ENCODE results near the gene AGRN.

AGRN gene

GRCh38 chr1:1000357-1001056 lies 19.4 kb upstream of the AGRN start:
- peak; percentile 13 for ATAC-seq
- peak; percentile 71; the same call in 1 of the 2 replicates for TF ChIP-seq PPARA (CRISPR knock-in tag; IDR thresholded peaks at IDR 0.05; ENCODE audit: borderline replicate concordance)
- no peak for TF ChIP-seq ZNF8 (CRISPR knock-in tag; IDR thresholded peaks at IDR 0.05)
- TF ChIP-seq SNAI2 (CRISPR knock-in tag; IDR thresholded peaks at IDR 0.05): no peak
- TF ChIP-seq ZC3H10 (CRISPR knock-in tag; IDR thresholded peaks at IDR 0.05): peak; percentile 35; the same call in 1 of the 2 replicates

DNA sequence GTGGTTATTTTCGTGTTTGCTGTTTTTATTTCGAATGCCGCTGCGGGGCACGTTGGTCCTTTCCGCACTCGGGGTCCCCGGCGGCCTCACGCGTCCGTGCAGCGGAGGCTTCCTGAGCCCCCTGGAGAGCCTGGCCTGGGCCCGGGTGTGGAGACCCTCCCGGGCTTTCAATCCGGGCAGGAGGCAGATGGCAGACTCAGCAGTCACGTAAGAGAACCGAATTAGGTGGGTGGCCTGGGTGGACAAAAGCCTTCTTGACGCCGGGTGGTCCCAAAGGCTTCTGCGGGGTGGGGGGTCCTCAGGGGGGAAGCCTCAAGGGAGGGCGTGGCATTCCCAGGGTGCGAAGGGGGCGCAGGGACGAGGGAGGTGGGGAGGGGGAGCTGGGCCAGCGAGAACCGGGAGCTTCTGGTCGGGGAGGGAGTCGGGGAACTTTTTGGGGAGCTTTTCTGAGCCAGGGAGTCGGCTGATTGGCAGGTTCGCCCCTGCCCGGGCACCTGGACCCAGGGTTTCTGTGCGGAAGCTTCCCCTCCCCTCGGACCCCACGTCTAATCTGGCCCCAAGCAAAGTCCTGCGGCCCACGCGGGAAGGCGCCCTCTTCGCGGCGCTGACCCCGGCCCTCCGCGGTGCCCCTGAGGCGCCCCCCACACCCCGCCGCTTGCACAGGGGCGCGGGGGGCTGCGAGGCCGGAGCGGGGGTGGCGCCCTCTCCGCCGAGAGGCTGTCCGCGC lies 18.7 kb upstream of the AGRN start:
- TF ChIP-seq BACH2 (CRISPR knock-in tag; IDR thresholded peaks at IDR 0.05; ENCODE audit: borderline replicate concordance) (no peak), SNAI2 (CRISPR knock-in tag; IDR thresholded peaks at IDR 0.05) (no peak)
- TF ChIP-seq, protein P1, sequence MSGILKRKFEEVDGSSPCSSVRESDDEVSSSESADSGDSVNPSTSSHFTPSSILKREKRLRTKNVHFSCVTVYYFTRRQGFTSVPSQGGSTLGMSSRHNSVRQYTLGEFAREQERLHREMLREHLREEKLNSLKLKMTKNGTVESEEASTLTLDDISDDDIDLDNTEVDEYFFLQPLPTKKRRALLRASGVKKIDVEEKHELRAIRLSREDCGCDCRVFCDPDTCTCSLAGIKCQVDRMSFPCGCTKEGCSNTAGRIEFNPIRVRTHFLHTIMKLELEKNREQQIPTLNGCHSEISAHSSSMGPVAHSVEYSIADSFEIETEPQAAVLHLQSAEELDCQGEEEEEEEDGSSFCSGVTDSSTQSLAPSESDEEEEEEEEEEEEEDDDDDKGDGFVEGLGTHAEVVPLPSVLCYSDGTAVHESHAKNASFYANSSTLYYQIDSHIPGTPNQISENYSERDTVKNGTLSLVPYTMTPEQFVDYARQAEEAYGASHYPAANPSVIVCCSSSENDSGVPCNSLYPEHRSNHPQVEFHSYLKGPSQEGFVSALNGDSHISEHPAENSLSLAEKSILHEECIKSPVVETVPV (CRISPR knock-in tag; IDR thresholded peaks at IDR 0.05): no peak
- ATAC-seq: no peak

DNA sequence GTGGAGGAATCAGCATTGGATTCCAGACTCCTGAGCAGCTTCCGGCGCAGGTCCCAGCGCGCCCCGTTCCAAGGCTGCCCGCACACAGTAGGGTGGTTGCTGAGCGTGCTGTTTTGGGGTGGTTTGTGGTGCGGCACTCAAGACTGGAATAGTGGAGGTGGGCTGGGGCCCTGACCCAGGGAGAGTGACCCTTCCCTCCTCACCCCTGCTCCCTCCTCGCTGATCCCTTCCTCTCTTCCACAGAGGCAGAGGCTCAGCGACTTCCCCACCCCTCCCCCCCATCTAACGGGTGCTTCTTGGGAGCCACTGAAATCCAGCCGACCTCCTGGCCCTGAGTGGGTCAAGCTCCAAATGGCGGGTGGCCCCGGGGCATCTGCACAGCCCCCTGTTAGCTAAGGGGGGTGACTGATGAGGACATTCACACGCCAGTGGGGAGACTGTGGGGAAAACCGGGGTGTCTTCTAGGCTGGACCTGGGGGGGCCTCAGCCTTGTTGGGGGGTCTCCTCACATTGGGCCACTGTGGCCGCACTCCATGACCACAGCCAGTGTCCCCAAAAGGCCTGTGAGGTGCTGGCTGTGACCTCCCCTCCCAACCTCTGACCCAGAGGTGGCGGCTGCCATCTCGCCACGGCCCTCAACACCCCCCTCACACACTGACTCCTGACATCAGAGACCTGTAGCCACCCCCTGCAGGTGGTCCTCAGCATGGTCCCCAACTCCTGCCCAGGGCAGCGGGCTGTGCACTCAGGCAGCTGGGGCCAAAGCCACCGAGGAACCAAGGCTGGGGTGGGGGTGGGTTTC lies 16.1 kb upstream of the AGRN start:
- no peak for ATAC-seq
- TF ChIP-seq ZNF8 (CRISPR knock-in tag; IDR thresholded peaks at IDR 0.05) (no peak), TCF4 (CRISPR knock-in tag; IDR thresholded peaks at IDR 0.05; ENCODE audit: borderline replicate concordance) (no peak)

DNA sequence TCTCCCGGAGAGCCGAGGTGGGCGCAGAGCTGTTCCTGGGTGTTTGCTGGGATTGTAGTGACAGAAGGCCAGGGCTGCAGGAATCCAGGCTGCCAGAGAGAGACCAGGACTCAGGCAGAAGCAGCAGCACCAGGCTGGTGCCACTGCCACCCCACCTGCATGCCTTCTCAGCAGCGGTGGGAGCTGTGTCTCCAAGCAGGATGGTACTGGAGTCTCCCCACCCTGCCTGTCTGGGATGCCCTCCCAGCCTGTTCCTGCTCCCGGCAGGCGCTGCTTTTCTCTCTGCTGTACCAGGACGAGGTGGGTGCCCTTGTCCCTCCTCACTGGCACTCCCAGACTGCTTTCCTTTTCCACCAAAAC lies 15.5 kb upstream of the AGRN start:
- TF ChIP-seq PATZ1 (CRISPR knock-in tag; IDR thresholded peaks at IDR 0.05; ENCODE audit: borderline replicate concordance) (no peak), ZFP30 (CRISPR knock-in tag; IDR thresholded peaks at IDR 0.05) (no peak), ZC3H10 (CRISPR knock-in tag; IDR thresholded peaks at IDR 0.05) (no peak), ZNF70 (CRISPR knock-in tag; IDR thresholded peaks at IDR 0.05) (no peak), ZFP3 (CRISPR knock-in tag; IDR thresholded peaks at IDR 0.05) (no peak), OSR1 (CRISPR knock-in tag; IDR thresholded peaks at IDR 0.05) (no peak)
- TF ChIP-seq, protein P2, sequence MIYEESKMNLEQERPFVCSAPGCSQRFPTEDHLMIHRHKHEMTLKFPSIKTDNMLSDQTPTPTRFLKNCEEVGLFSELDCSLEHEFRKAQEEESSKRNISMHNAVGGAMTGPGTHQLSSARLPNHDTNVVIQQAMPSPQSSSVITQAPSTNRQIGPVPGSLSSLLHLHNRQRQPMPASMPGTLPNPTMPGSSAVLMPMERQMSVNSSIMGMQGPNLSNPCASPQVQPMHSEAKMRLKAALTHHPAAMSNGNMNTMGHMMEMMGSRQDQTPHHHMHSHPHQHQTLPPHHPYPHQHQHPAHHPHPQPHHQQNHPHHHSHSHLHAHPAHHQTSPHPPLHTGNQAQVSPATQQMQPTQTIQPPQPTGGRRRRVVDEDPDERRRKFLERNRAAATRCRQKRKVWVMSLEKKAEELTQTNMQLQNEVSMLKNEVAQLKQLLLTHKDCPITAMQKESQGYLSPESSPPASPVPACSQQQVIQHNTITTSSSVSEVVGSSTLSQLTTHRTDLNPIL (CRISPR knock-in tag; IDR thresholded peaks at IDR 0.05; ENCODE audit: low read depth): no peak
- TF ChIP-seq, protein P3, sequence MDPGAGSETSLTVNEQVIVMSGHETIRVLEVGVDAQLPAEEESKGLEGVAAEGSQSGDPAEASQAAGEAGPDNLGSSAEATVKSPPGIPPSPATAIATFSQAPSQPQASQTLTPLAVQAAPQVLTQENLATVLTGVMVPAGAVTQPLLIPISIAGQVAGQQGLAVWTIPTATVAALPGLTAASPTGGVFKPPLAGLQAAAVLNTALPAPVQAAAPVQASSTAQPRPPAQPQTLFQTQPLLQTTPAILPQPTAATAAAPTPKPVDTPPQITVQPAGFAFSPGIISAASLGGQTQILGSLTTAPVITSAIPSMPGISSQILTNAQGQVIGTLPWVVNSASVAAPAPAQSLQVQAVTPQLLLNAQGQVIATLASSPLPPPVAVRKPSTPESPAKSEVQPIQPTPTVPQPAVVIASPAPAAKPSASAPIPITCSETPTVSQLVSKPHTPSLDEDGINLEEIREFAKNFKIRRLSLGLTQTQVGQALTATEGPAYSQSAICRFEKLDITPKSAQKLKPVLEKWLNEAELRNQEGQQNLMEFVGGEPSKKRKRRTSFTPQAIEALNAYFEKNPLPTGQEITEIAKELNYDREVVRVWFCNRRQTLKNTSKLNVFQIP (CRISPR knock-in tag; IDR thresholded peaks at IDR 0.05; ENCODE audit: borderline replicate concordance, low read depth): no peak
- ATAC-seq: no peak

- peak; percentile 50 for ATAC-seq
- no peak for TF ChIP-seq TOX (CRISPR knock-in tag; IDR thresholded peaks at IDR 0.05; ENCODE audit: borderline replicate concordance)
- no peak for TF ChIP-seq ARNTL (CRISPR knock-in tag; IDR thresholded peaks at IDR 0.05; ENCODE audit: borderline replicate concordance, low read depth)
- peak; percentile 44; the same call in 1 of the 2 replicates for TF ChIP-seq TCF4 (CRISPR knock-in tag; IDR thresholded peaks at IDR 0.05; ENCODE audit: borderline replicate concordance)
Measured at GRCh38 chr1:1004780-1005697, 14.9 kb upstream of the AGRN start.

All from SK-N-SH treated with all-trans-retinoic acid at 6 μM for 48 hours (cell line).